Sigmoid colon (tissue), 3 donors: ENCODE data around the gene CRTC3.

Experiments used
- CTCF ChIP-seq, 4 experiments: fragments of 450-650 bp in 3 of 4; fragments of 200-600 bp in 1 of 4; IDR thresholded peaks; one replicate each; pipeline ENCODE4 v1.5.1; 2016 to 2019; ENCODE audit warnings: antibody characterized with exemption in 4 of 4, mild to moderate bottlenecking in 3 of 4, moderate library complexity in 2 of 4
- POLR2A ChIP-seq, 2 donors: fragments of 450-650 bp; IDR thresholded peaks; one replicate each; pipeline ENCODE4 v1.6.1; 2016; ENCODE audit warnings: antibody characterized with exemption in 2 of 2, mild to moderate bottlenecking in 2 of 2, moderate library complexity in 2 of 2

GRCh38 chr15:90570643-90571042, 40.9 kb downstream of the CRTC3 start:
- TF ChIP-seq POLR2A (IDR thresholded peaks at IDR 0.05) (no peak), CTCF (IDR thresholded peaks at IDR 0.05) (no peak)
